GM12892 (cell line): ENCODE data around the gene CNTN4.

ENCODE experiments used
- DNase-seq: peaks from one replicate; pipeline ENCODE4 v3.0.0; 2011; ENCODE audit not compliant: insufficient read length
- FAIRE-seq: peaks from 2 replicates; lab custom pipeline; 2011; peaks lifted over from hg19 to GRCh38; lab: Jason Lieb, UNC
- POLR2A ChIP-seq: IDR thresholded peaks from 2 replicates; pipeline ENCODE4 v1.6.1; 2011; ENCODE audit warnings: low read depth, low read length, control low read depth
- POLR2AphosphoS5 ChIP-seq: IDR thresholded peaks from 2 replicates; pipeline ENCODE4 v1.6.1; 2011; ENCODE audit warnings: low read depth, low read length, control low read depth
- TAF1 ChIP-seq: IDR thresholded peaks from 2 replicates; pipeline ENCODE4 v1.6.1; 2011; ENCODE audit warnings: low read depth, mild to moderate bottlenecking, control low read depth, low read length, borderline replicate concordance

Gene CNTN4

DNA sequence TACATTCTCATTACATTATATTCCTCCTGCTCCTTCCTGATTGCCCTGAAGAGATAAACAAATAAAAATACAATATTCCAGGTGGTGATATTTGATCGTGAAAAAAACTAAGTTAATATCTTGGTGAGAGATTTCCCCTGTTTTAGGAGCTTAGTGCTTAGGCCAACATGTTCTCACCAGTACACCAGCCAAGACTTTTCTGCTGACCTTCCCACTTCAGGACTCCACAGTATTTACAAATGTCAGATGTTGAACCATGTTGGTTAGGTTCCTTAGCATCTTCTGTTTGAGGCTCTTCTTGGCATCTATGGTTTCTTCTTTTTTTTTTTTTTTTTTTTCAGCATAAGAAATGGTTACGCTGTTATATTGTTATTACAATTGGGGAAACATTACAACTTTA is 764.5 kb downstream of the CNTN4 start:
- no peak for FAIRE-seq

DNA sequence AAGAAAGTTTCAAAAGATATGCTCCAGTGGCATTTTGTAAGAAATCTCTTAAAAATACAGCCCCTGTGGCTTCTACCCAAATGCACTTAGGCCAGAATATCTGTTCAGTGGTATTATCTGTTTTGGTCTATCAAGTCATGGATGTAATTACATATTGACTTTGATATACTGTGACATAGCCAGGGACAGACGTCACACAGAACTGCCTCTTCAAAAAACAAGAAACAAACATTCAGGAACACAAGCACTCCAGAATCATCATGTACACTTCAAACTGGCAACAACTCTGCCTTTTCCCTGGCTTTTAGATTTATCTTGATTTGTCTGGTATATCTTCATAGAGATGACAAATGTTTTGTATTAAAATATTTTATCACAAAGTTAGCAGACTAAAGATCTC is 771.2 kb downstream of the CNTN4 start:
- DNase-seq: no peak
- no peak for TF ChIP-seq POLR2AphosphoS5
- TF ChIP-seq TAF1: no peak
- no peak for FAIRE-seq

More for the DNA sequence above, 764.5 kb downstream of the CNTN4 start:
- DNase-seq: no peak
- no peak for TF ChIP-seq TAF1

DNA sequence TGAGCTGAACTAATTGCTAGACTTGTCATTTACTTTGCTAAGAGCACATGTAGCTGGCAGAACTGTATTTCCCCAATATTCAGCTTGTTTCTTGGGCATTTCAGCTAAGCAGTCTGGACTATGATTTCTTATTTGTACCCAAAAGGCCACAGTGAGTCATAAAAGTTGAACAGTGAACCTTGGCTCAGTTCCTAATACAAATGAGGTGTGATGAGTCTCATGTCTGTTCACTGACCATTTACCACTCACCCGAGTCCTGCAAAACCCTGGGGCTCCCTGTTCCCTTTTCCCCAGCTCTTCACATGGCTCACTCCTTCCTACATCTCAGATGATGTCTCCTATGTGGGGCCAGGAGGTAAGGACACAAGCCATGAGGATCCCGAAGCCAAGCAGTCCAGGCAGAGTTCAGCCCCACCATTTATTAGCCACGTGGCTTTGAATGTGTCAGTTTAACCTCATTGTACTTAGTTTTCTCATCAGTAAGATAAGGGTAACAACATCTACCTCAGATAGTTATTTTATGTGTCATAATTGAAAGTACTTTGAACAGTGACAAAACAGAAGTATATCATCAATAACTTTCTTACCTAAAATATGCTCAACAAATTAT is 772.2 kb downstream of the CNTN4 start:
- no peak for FAIRE-seq
- no peak for DNase-seq
- no peak for TF ChIP-seq TAF1
- no peak for TF ChIP-seq POLR2AphosphoS5
- no peak for TF ChIP-seq POLR2A

DNA sequence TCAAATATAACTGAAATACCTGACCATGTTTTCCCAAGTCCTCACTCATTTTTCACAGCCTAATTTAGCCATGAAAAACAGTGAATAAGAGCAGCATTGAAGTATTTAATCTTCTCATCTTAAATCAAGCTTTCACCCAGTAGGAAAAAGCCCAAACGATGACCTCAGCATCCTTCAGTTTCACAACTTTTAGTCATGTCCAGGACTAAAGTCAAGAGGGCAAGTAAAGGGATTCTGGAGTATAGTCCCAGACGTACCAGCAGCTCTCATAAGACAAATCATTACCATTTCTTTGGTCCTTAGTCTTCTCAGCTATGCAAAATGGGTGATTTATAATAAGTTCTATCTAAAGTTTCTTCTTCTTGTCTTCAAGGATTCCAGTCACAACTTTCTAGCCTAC is 774.2 kb downstream of the CNTN4 start:
- FAIRE-seq: no peak
- TF ChIP-seq POLR2AphosphoS5 (no peak), POLR2A (no peak), TAF1 (no peak)
- DNase-seq: no peak

DNA sequence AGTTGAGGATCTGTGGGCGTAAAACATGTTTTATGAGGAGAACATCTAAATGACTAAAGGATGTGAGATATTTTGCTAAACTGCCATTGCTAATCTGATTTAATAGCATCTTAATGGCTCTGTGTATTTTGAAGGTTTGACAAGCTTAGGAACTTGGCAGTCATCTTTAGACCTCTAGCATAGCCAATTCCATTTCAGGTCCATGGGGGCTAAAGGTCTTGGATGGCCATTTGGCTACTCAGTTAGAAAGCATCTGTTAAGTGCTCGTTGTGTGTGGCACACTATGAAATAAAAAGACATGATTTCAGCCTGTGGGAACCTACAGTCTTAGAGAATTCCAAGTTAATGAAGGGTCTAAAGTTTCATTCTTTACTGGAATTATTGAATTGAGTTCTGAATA is 775.3 kb downstream of the CNTN4 start:
- DNase-seq (no peak), FAIRE-seq (no peak)
- TF ChIP-seq POLR2AphosphoS5 (no peak), TAF1 (no peak), POLR2A (no peak)

DNA sequence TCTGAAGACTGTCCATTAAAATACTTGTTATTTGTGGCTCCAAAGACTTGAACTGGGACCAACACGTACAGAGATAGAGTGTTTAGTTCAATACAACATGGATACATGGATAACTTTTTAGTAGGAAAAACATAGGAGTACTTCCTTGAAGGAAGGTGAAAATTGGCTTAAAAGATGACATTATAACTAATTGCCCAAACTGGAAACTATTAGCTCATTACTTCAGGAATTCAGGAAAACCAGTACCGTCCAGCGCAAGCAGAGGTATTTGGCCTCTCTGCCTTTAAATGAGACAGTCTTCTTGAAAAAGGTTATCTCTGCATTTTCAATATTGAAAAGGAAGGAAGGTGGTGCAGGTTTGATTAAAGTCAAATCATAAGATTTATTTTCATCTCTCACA is 777.0 kb downstream of the CNTN4 start:
- TF ChIP-seq POLR2AphosphoS5 (no peak), TAF1 (no peak), POLR2A (no peak)
- no peak for DNase-seq
- FAIRE-seq: no peak

DNA sequence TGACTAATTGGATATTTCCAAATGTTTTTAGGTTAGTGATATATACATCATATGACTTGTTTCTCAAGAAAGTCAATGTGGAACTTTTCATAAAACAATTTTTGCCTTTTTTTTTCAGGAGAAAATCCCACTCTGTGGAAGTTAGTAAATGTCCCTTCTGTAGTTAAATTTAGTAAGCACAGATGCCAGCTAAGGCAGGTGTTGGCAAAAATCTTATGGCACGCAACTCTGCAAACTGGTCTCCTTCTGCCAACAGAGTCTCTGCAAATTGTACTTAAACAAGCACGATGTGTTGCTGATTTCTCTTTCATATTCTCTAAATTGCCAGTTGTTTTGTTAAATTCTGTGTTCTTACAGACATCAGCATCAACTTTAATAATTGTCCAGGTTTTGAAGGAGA is 777.7 kb downstream of the CNTN4 start:
- FAIRE-seq (no peak), DNase-seq (no peak)
- TF ChIP-seq POLR2AphosphoS5 (no peak), POLR2A (no peak), TAF1 (no peak)

DNA sequence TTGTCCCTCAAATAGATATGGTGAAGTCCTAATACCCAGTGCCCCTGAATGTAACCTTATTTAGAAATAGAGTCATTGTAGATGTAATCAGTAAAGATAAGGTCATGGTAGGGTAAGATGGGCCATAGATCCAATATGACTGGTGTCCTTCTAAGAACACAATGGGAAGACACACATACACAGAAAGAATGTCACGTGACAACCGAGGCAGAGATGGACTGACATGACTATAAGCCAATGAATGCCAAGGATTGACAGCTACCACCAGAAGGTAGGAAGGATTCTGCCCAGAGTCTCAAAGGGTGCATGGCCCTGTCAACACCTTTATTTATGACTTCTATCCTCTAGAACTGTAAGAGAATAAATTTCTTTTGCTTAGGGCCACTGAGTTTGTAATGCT is 780.4 kb downstream of the CNTN4 start:
- FAIRE-seq: no peak
- TF ChIP-seq TAF1 (no peak), POLR2A (no peak), POLR2AphosphoS5 (no peak)
- no peak for DNase-seq

DNA sequence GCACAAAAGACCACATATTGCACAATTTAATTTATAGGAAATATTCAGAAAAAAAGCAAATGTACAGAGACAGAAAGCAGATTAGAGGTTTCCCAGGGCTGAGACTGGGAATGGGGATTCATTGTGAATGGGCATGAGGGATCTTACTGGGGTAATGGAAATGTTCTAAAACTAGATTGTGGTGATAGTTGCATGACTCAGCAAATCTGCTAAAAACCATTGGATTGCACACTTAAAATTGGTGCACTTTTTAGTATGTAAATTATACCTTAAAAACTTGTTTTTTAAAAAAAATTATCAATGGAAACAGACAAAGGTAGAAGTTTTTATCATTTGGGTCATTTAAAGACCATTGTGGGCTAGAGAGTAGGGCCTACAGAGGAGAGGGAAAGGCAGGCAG is 780.9 kb downstream of the CNTN4 start:
- DNase-seq (no peak), FAIRE-seq (no peak)
- TF ChIP-seq POLR2A (no peak), TAF1 (no peak)

DNA sequence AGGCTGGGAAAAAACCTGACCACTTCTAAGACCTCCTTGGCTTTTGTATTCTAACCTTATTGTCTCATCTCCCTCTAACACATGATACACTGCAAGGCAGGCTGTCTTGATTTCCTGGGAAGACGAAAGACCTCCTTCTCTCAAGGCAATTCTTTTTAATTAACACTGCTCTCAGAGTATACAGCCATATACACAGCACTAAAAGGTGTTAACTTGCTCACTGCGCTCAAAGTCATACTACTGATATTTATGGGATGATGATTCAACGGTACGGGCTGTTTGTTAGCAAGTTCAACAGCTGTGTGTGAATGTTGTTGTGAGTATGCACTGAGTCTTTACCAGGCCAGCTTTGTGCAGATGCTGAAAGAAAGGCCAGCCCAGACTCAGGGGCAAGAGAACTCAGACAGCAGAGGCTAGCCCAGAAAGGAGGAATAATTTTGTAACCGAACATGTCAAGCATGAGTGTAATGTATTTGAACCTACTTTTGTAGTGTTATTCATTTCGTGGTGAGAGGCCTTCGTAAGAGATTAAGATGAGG is 781.6 kb downstream of the CNTN4 start:
- no peak for DNase-seq
- no peak for FAIRE-seq
- no peak for TF ChIP-seq POLR2AphosphoS5
- TF ChIP-seq TAF1: no peak

DNA sequence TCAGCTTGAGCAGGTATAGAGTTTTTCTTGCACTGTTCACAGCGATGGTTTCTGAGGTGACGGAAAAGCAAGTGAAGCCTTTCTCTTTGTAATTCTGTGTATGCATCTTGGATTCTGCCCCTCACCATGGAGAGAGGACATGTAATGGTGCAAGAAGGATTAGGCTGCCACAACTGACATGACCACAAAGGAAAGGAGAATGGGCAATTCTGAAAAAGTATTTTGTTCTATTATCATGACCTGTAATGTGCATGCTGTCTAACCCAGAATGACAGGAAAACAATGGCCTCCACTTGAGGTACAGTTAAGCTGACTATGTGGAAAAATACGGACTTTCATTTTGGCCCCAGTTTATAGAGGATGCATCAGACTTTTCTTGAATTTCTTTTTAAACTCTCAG is 784.6 kb downstream of the CNTN4 start:
- FAIRE-seq (no peak), DNase-seq (no peak)
- TF ChIP-seq TAF1: no peak
- TF ChIP-seq POLR2AphosphoS5: no peak
- TF ChIP-seq POLR2A: no peak

DNA sequence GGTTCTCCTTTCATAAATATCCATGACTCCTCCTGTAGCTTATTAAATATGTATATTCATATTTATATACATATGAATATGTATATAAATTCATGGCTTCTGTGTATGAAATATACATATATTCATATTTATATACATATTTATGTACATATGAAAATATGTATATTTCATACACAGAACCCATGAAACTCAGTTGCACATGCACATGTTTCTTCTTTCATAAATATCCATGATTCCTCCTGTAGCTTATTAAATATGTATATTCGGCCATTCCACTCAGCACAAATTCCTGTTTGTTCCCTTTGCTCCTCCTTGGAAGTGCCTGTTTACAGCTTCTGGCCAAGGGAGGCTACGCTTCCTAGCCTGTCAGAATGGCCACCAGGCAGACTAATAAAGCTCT is 789.9 kb downstream of the CNTN4 start:
- DNase-seq: no peak
- no peak for TF ChIP-seq POLR2A
- no peak for TF ChIP-seq POLR2AphosphoS5
- no peak for TF ChIP-seq TAF1

More for the DNA sequence above, 789.9 kb downstream of the CNTN4 start:
- no peak for FAIRE-seq
